K562 (cell line): ENCODE results near the gene MLLT1. TPM values are rescaled to one million over a fixed set of nuclear protein-coding genes. Genes with fewer than 3 reads are reported as not detected.

Source experiments
- ATAC-seq: fragments of 200-7000 bp; cut with Tn5 transposase; 3 replicates; pipeline ENCODE4 v1.9.1; 2020; ENCODE audit warnings: moderate library complexity
- BruUV-seq: library from RNA; stranded (reverse); fragments of 400-500 nt; replicated peaks from 2 replicates; lab custom pipeline; 2021; lab: Mats Ljungman, UMichigan
- CTCF ChIA-PET: fragments of 300-600 bp; formaldehyde crosslinking; extraction: SDS; loops from one replicate; lab custom pipeline; 2021; ENCODE audit warnings: low intra/inter-chr PET ratio; lab: Yijun Ruan, JAX
- POLR2A ChIA-PET: fragments of 300-600, 350-650 bp; sonication (Branson Sonifier 250); formaldehyde crosslinking; extraction: SDS; loops from one replicate; lab custom pipeline; 2021; ENCODE audit warnings: antibody characterized with exemption, inconsistent platforms; lab: Yijun Ruan, JAX
- DNase-seq, 4 experiments: peaks; one replicate each; pipeline versions ENCODE4 v3.0.0 to v3.0.0-alpha.2; 2011 to 2018; ENCODE audit warnings: low spot score in 3 of 4, mixed read lengths in 3 of 4; ENCODE audit errors: extremely low read depth in 1 of 4
- FAIRE-seq: peaks from 2 replicates; lab custom pipeline; 2011; peaks lifted over from hg19 to GRCh38; lab: Jason Lieb, UNC
- H2AFZ ChIP-seq: 2 replicates; pipeline ENCODE4 v1.6.0; 2011; ENCODE audit warnings: low read depth, low read length, control low read depth, inconsistent platforms
- H3K27ac ChIP-seq: fragments of 200-600 bp; 3 replicates; pipeline ENCODE4 v1.8.0; 2011; ENCODE audit warnings: low read depth, mild to moderate bottlenecking, control low read depth, inconsistent platforms, low read length, moderate library complexity, mixed read lengths; ENCODE audit errors: extremely low read depth
- H3K27me3 ChIP-seq, 2 experiments: fragments of 300-600 bp in 1 of 2; 2 replicates in 1 of 2; 3 replicates in 1 of 2; pipeline versions ENCODE4 v1.6.0 to v1.8.0; 2011; ENCODE audit warnings: inconsistent platforms in 2 of 2, low read length in 2 of 2, mild to moderate bottlenecking in 1 of 2, mixed read lengths in 1 of 2, moderate library complexity in 1 of 2; ENCODE audit not compliant: control insufficient read depth in 2 of 2, insufficient read depth in 2 of 2
- H3K36me3 ChIP-seq: fragments of 300-600 bp; 3 replicates; pipeline ENCODE4 v1.8.0; 2011; ENCODE audit warnings: mild to moderate bottlenecking, low read length, inconsistent platforms; ENCODE audit not compliant: control insufficient read depth, insufficient read depth
- H3K4me1 ChIP-seq, 2 experiments: fragments of 200-600 bp in 1 of 2; replicated peaks in 1 of 2; 2 replicates in 1 of 2; 3 replicates in 1 of 2; pipeline versions ENCODE4 v1.5.1 to v1.8.0; 2011; ENCODE audit warnings: inconsistent platforms in 2 of 2, low read length in 2 of 2, mild to moderate bottlenecking in 1 of 2, mixed read lengths in 1 of 2, moderate library complexity in 1 of 2; ENCODE audit not compliant: control insufficient read depth in 2 of 2, insufficient read depth in 2 of 2
- H3K4me2 ChIP-seq: 2 replicates; pipeline ENCODE4 v1.6.1; 2011; ENCODE audit warnings: low read length, control low read depth, inconsistent platforms, mixed read lengths; ENCODE audit not compliant: insufficient read depth
- H3K4me3 ChIP-seq: fragments of 200-600 bp; sonication (generic), shearing (Covaris generic); 2 replicates; pipeline ENCODE4 v1.5.1; 2016; ENCODE audit warnings: control low read depth, inconsistent platforms
- H3K79me2 ChIP-seq: fragments of 200-600 bp; 3 replicates; pipeline ENCODE4 v1.8.0; 2011; ENCODE audit warnings: low read length, inconsistent platforms; ENCODE audit not compliant: control insufficient read depth, insufficient read depth
- H3K9ac ChIP-seq, 2 experiments: 2 replicates each; pipeline versions ENCODE4 v1.6.0 to v1.6.1; 2011; ENCODE audit warnings: low read depth in 2 of 2, low read length in 2 of 2, control low read depth in 1 of 2, inconsistent platforms in 1 of 2, mild to moderate bottlenecking in 1 of 2, mixed read lengths in 1 of 2; ENCODE audit not compliant: insufficient read depth in 1 of 2
- H3K9me1 ChIP-seq: one replicate; pipeline ENCODE4 v1.6.0; 2011; ENCODE audit warnings: inconsistent platforms, mild to moderate bottlenecking, low read length, moderate library complexity; ENCODE audit not compliant: control insufficient read depth, insufficient read depth
- H3K9me3 ChIP-seq: replicated peaks from 2 replicates; pipeline ENCODE4 v1.5.1; 2011; ENCODE audit warnings: low read depth, low read length, inconsistent platforms; ENCODE audit not compliant: control insufficient read depth, insufficient read depth
- H4K20me1 ChIP-seq: replicated peaks from 2 replicates; pipeline ENCODE4 v1.6.1; 2011; ENCODE audit warnings: low read length, inconsistent platforms, mixed read lengths; ENCODE audit not compliant: control insufficient read depth, insufficient read depth
- CBFB ChIP-seq: sonication (generic); formaldehyde crosslinking; IDR thresholded peaks from 2 replicates; pipeline ENCODE4 v1.4.0; 2020; ENCODE audit warnings: mild to moderate bottlenecking, missing genetic modification reagents
- DACH1 ChIP-seq: fragments of 450-650 bp; IDR thresholded peaks from 2 replicates; pipeline ENCODE4 v1.6.1; 2018; ENCODE audit not compliant: partially characterized antibody
- ELF1 ChIP-seq: fragments of 200-800 bp; sonication (Bioruptor generic); IDR thresholded peaks from 2 replicates; pipeline ENCODE4 v1.6.1; 2016; ENCODE audit warnings: missing genetic modification characterization, missing compliant biosample characterization
- FOXA1 ChIP-seq: fragments of 450-650 bp; IDR thresholded peaks from 2 replicates; pipeline ENCODE4 v1.6.1; 2016; ENCODE audit warnings: mild to moderate bottlenecking, borderline replicate concordance
- FOXK1 ChIP-seq: sonication (generic); formaldehyde crosslinking; IDR thresholded peaks from 2 replicates; pipeline ENCODE4 v1.8.0; 2022; ENCODE audit warnings: missing genetic modification reagents, mild to moderate bottlenecking, borderline replicate concordance
- HCFC1 ChIP-seq: IDR thresholded peaks from 2 replicates; pipeline ENCODE4 v1.6.1; 2012; ENCODE audit warnings: low read depth, low read length, improper control_type of control experiment
- MEF2D ChIP-seq: conservative IDR thresholded peaks from 2 replicates; pipeline ENCODE4 v1.6.1; 2016; ENCODE audit warnings: low read depth, missing genetic modification characterization, missing compliant biosample characterization
- NCOA1 ChIP-seq: fragments of 450-650 bp; IDR thresholded peaks from 2 replicates; pipeline ENCODE4 v1.6.1; 2016; ENCODE audit warnings: low read depth
- POLR2A ChIP-seq: fragments of 450-650 bp; conservative IDR thresholded peaks from 2 replicates; pipeline ENCODE4 v1.6.1; 2016
- SMAD4 ChIP-seq: fragments of 250-450 bp; sonication (Bioruptor Pico); conservative IDR thresholded peaks from 2 replicates; pipeline ENCODE4 v1.8.0; 2021; ENCODE audit warnings: inconsistent platforms, mild to moderate bottlenecking, moderate library complexity
- SRF ChIP-seq, 2 experiments: fragments of 250-450, 450-650 bp in 1 of 2; sonication (Bioruptor Pico) in 1 of 2; sonication (generic) in 1 of 2; formaldehyde crosslinking; IDR thresholded peaks; 2 replicates each; pipeline versions ENCODE4 v1.5.0 to v1.5.1; 2020 to 2022; ENCODE audit warnings: mild to moderate bottlenecking in 1 of 2, missing genetic modification reagents in 1 of 2
- TAF15 ChIP-seq: fragments of 200-400 bp; formaldehyde crosslinking; IDR thresholded peaks from 2 replicates; pipeline ENCODE4 v1.6.1; 2017; ENCODE audit warnings: mild to moderate bottlenecking, low read depth, low read length, moderate library complexity
- TFE3 ChIP-seq: fragments of 450-650 bp; formaldehyde crosslinking; IDR thresholded peaks from 2 replicates; pipeline ENCODE4 v1.4.0; 2020; ENCODE audit warnings: mild to moderate bottlenecking, mixed read lengths
- TRIM24 ChIP-seq, 2 experiments: fragments of 450-650 bp; IDR thresholded peaks; 2 replicates each; pipeline ENCODE4 v1.6.1; 2016
- U2AF1 ChIP-seq: fragments of 200-400 bp; formaldehyde crosslinking; optimal IDR thresholded peaks from 2 replicates; pipeline ENCODE3; 2017; ENCODE audit warnings: mild to moderate bottlenecking, low read depth, low read length, moderate library complexity
- ZBTB33 ChIP-seq: sonication (generic); formaldehyde crosslinking; IDR thresholded peaks from 2 replicates; pipeline ENCODE4 v1.8.1; 2023; ENCODE audit warnings: mild to moderate bottlenecking, missing genetic modification reagents
- ZNF695 ChIP-seq: fragments of 450-650 bp; formaldehyde crosslinking; IDR thresholded peaks from 2 replicates; pipeline ENCODE4 v1.4.0; 2020; ENCODE audit warnings: mild to moderate bottlenecking, moderate library complexity
- WGBS: fragments of 100-300 bp; shearing (Covaris generic); methylation state at CpG from one replicate; pipeline ENCODE4 v1.1.6; 2016; ENCODE audit warnings: low coverage, mixed read lengths; ENCODE audit not compliant: insufficient coverage; ENCODE audit errors: missing lambda C conversion rate; 5-methylcytosine and 5-hydroxymethylcytosine counted together
- in situ Hi-C: fragments of 300-500 bp; cut with MboI; formaldehyde crosslinking; loops from 4 replicates; pipeline ENCODE4 v1.15.0; 2018; ENCODE audit warnings: inconsistent platforms, mixed read lengths
- intact Hi-C: fragments of 100-400 bp; cut with micrococcal nuclease; formaldehyde crosslinking; loops from 2 replicates; pipeline ENCODE4 v1.14.2; 2022
- polyA plus RNA-seq, 8 experiments: library from polyadenylated mRNA; depleted of rRNA in 4 of 8; stranded (reverse) in 5 of 8; unstranded in 3 of 8; fragments of >200 nt; fragmentation: Nextera tagmentation in 2 of 8; fragmentation: Illumina TruSeq in 1 of 8; extraction: Ambion mirVana in 2 of 8; extraction: Trizol in 1 of 8; gene quantifications; 2 replicates each; pipeline versions ENCODE4 v1.2.1 to v1.2.3, GENCODE V29; 2011 to 2014; ENCODE audit warnings: inconsistent platforms in 1 of 8, missing spikeins in 1 of 8
- total RNA-seq, 7 experiments: library from RNA; depleted of rRNA in 6 of 7; stranded (reverse); fragments of >200 nt in 6 of 7; fragmentation: Illumina TruSeq in 2 of 7; extraction: Trizol in 2 of 7; gene quantifications; 2 replicates each; pipeline versions ENCODE4 v1.2.1 to v1.2.3, GENCODE V29; 2011 to 2021; ENCODE audit warnings: low replicate concordance in 1 of 7
- TF ChIP-seq, protein P1 (sequence below): fragments of 250-450 bp; sonication (Bioruptor Pico); IDR thresholded peaks from 2 replicates; pipeline ENCODE4 v1.8.0; 2022; ENCODE audit warnings: moderate library complexity, mild to moderate bottlenecking, inconsistent platforms

Gene MLLT1
- total and polyA plus RNA-seq, 9 of the 15 experiments (the other 6 are each of a cell fraction or from before 2014, with no cell fraction given), result 0.23 to 63.5 (median 15.4) TPM

- intact Hi-C loops (loop anchor here (5.0 kb wide), 2 partner anchors 65 to 80 kb away; no protein-coding TSS in a partner anchor), in situ Hi-C loops (no loop called here)
- FAIRE-seq, result peak; percentile 80
- TF ChIP-seq TRIM24 (IDR thresholded peaks at IDR 0.05) (no peak), TAF15 (no peak), ZNF695 (CRISPR knock-in tag) (no peak), TFE3 (peak; percentile 85), SMAD4 (CRISPR knock-in tag) (no peak), U2AF1 (no peak), CBFB (CRISPR knock-in tag) (no peak), FOXA1 (no peak), ZBTB33 (CRISPR knock-in tag) (no peak), MEF2D (tag) (no peak), DACH1 (no peak), NCOA1 (no peak), SRF (CRISPR knock-in tag; IDR thresholded peaks at IDR 0.05) (no peak), HCFC1 (no peak), ELF1 (tag) (no peak), FOXK1 (CRISPR knock-in tag) (no peak), POLR2A (0 out of 2 replicates have a peak, but pooled peaks have one; percentile 34)
- TF ChIP-seq, protein P1, sequence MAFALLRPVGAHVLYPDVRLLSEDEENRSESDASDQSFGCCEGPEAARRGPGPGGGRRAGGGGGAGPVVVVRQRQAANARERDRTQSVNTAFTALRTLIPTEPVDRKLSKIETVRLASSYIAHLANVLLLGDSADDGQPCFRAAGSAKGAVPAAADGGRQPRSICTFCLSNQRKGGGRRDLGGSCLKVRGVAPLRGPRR (CRISPR knock-in tag), result no peak
Measured at GRCh38 chr19:6216996-6217751, 62.6 kb downstream of the MLLT1 start.

More at GRCh38 chr19:6216996-6217751, 62.6 kb downstream of the MLLT1 start:
- DNase-seq (peak; percentile 78 to 82 (median 80)), ATAC-seq (peak; percentile 73)
- H3K4me2 ChIP-seq, result no peak overlapping the region
- peak overlapping the region; percentile 10 to 83; a peak in 3 of 4 replicates for H3K9ac ChIP-seq
- H3K9me3 ChIP-seq, result no peaks in the 10 kb centered on the region
- CTCF ChIA-PET, result interaction anchor here (2.8 kb wide), 1 partner anchor 646 kb away, joined by 16 read pairs; no protein-coding TSS in a partner anchor
- H3K79me2 ChIP-seq, result peaks cover 6% of the 10 kb centered on the region
- H3K36me3 ChIP-seq, result peaks cover 70% of the 10 kb centered on the region; the same call in 1 of the 3 replicates
- peaks cover 15 to 77% of the 10 kb centered on the region in 2 experiments for H3K4me1 ChIP-seq
- H3K27me3 ChIP-seq, result no peaks in the 10 kb centered on the region
- no peak overlapping the region for H3K27ac ChIP-seq
- H3K4me3 ChIP-seq, result no peak overlapping the region
- H4K20me1 ChIP-seq, result no peaks in the 10 kb centered on the region; the same call in none of the 2 replicates
- POLR2A ChIA-PET, result no interaction called here
- no peaks in the 10 kb centered on the region for H3K9me1 ChIP-seq
- WGBS, result 62% methylated on average over 13 of the region's 21 CpGs
- no peak overlapping the region for H2AFZ ChIP-seq
- BruUV-seq, result no TSS peak
